ENCODE measurements around the gene GARS1. TPM values are rescaled to one million over a fixed set of nuclear protein-coding genes. Genes with fewer than 3 reads are reported as not detected.

Gene GARS1
- total RNA-seq, 4 donors from 2014 or later: 33.5 to 71.2 (median 58.1) TPM

DNA sequence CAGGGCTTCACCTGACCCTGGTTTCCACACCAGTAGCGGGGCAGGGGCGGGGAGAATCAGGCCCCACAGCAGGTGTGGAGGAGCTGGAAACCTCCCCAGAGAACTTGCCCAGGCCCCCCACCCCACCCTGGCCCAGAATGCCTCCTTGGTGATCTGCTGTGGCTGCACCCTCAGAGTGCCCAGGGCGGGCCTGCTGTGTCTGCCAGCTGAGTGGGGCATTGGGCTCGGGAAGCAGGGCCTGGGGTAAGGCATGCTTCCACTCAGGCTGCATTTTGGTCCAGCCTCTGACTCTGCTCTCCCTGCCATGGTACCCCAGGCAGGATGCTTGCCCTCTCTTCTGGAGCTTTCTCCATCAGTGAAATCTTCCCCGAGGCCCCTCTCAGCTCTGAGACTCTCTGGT lies 88.6 kb downstream of the GARS1 start:
- DNase-seq: no peak
- H3K27ac ChIP-seq: no peak overlapping the region
- H3K27me3 ChIP-seq: no peaks in the 10 kb centered on the region
- H3K4me3 ChIP-seq: no peak overlapping the region
- H3K36me3 ChIP-seq: no peaks in the 10 kb centered on the region
- H3K9me3 ChIP-seq: no peaks in the 10 kb centered on the region
- no peak for TF ChIP-seq CTCF (IDR thresholded peaks at IDR 0.05)
- no peak for TF ChIP-seq POLR2A (IDR thresholded peaks at IDR 0.05)
- intact Hi-C loops (cut with DNase I; ENCODE audit: low total_unique reads): no loop called here
- H3K4me1 ChIP-seq: no peaks in the 10 kb centered on the region

Other genes with a start within 250 kb of the GARS1 start
- gene NOD1, start 116.1 kb upstream of the GARS1 start, total RNA-seq: 10 to 100 TPM in 3 of 4 donors, 1 to 10 TPM in 1; 9.2 to 22.1 (median 12.7) TPM
- 10 to 100 TPM in 3 of 4 donors, 1 to 10 TPM in 1; 4.9 to 35.9 (median 21.3) TPM for gene GGCT, start 90.0 kb upstream of the GARS1 start, total RNA-seq
- under 1 TPM in 1 of 4 donors, not detected in 3; 0.27 TPM for gene CRHR2, start 87.6 kb downstream of the GARS1 start, total RNA-seq
- gene INMT, start 157.3 kb downstream of the GARS1 start, total RNA-seq: 10 to 100 TPM in 3 of 4 donors, 1 to 10 TPM in 1; 6.5 to 29.2 (median 20.0) TPM
- 10 to 100 TPM; 14.7 to 23.8 (median 16.9) TPM for gene MINDY4, start 176.5 kb downstream of the GARS1 start, total RNA-seq